Measurements from ENCODE around the gene DOK6.

Gene DOK6

GRCh38 chr18:69689121-69689759 lies 288.6 kb downstream of the DOK6 start:
- DNase-seq (ENCODE audit: low read depth) = peak; percentile 29

- no peak for DNase-seq (ENCODE audit: low read depth)
Observed at GRCh38 chr18:69691008-69691760, 290.5 kb downstream of the DOK6 start.

GRCh38 chr18:69697069-69697468 lies 296.4 kb downstream of the DOK6 start:
- DNase-seq (ENCODE audit: low read depth) = no peak

- DNase-seq (ENCODE audit: low read depth) = no peak
Observed at GRCh38 chr18:69697689-69698088, 297.0 kb downstream of the DOK6 start.

- DNase-seq (ENCODE audit: low read depth) = no peak
Observed at GRCh38 chr18:69701305-69701704, 300.6 kb downstream of the DOK6 start.

- DNase-seq (ENCODE audit: low read depth) = no peak
Observed at GRCh38 chr18:69703461-69703860, 302.8 kb downstream of the DOK6 start.

GRCh38 chr18:69705987-69706386 lies 305.3 kb downstream of the DOK6 start:
- no peak for DNase-seq (ENCODE audit: low read depth)

- DNase-seq (ENCODE audit: low read depth) = no peak
Observed at GRCh38 chr18:69708844-69709243, 308.2 kb downstream of the DOK6 start.

- no peak for DNase-seq (ENCODE audit: low read depth)
Observed at GRCh38 chr18:69715191-69715795, 314.6 kb downstream of the DOK6 start.

GRCh38 chr18:69717586-69717985 lies 316.9 kb downstream of the DOK6 start:
- DNase-seq (ENCODE audit: low read depth) = no peak

- no peak for DNase-seq (ENCODE audit: low read depth)
Observed at GRCh38 chr18:69718912-69719547, 318.3 kb downstream of the DOK6 start.

GRCh38 chr18:69720422-69720821 lies 319.7 kb downstream of the DOK6 start:
- no peak for DNase-seq (ENCODE audit: low read depth)

GRCh38 chr18:69723434-69723833 lies 322.7 kb downstream of the DOK6 start:
- no peak for DNase-seq (ENCODE audit: low read depth)

GRCh38 chr18:69725009-69725408 lies 324.3 kb downstream of the DOK6 start:
- DNase-seq (ENCODE audit: low read depth) = no peak

- peak; percentile 54 for DNase-seq (ENCODE audit: low read depth)
Observed at GRCh38 chr18:69725855-69726508, 325.3 kb downstream of the DOK6 start.

GRCh38 chr18:69727912-69728572 lies 327.4 kb downstream of the DOK6 start:
- DNase-seq (ENCODE audit: low read depth) = peak; percentile 82

- no peak for DNase-seq (ENCODE audit: low read depth)
Observed at GRCh38 chr18:69730664-69731063, 330.0 kb downstream of the DOK6 start.

- DNase-seq (ENCODE audit: low read depth) = no peak
Observed at GRCh38 chr18:69734536-69734935, 333.8 kb downstream of the DOK6 start.

- DNase-seq (ENCODE audit: low read depth) = no peak
Observed at GRCh38 chr18:69736730-69737129, 336.0 kb downstream of the DOK6 start.

- no peak for DNase-seq (ENCODE audit: low read depth)
Observed at GRCh38 chr18:69737851-69738250, 337.2 kb downstream of the DOK6 start.

GRCh38 chr18:69747388-69747787 lies 346.7 kb downstream of the DOK6 start:
- DNase-seq (ENCODE audit: low read depth) = no peak
